RWPE2 (cell line): ENCODE results near the gene BORCS5.

Source experiments
- ATAC-seq: fragments of 200-7000 bp; cut with Tn5 transposase; 3 replicates; pipeline ENCODE4 v1.9.1; 2021; ENCODE audit warnings: low read depth
- DNase-seq: peaks from one replicate; pipeline ENCODE4 v3.0.0-alpha.2; 2020; ENCODE audit warnings: low spot score
- H3K27ac ChIP-seq: fragments of 450-650 bp; 2 replicates; pipeline ENCODE4 v1.5.1; 2017; ENCODE audit warnings: mild to moderate bottlenecking; ENCODE audit not compliant: poor library complexity, severe bottlenecking
- H3K27me3 ChIP-seq: fragments of 250-450 bp; sonication (Bioruptor Pico); 2 replicates; pipeline ENCODE4 v1.5.1; 2021; ENCODE audit warnings: mild to moderate bottlenecking, moderate library complexity; ENCODE audit not compliant: insufficient read depth, poor library complexity, severe bottlenecking
- H3K36me3 ChIP-seq: fragments of 250-450 bp; sonication (Bioruptor Pico); 2 replicates; pipeline ENCODE4 v1.5.1; 2020; ENCODE audit warnings: low read depth, mild to moderate bottlenecking, moderate library complexity
- H3K4me1 ChIP-seq: fragments of 250-450 bp; sonication (Bioruptor Pico); 2 replicates; pipeline ENCODE4 v1.5.1; 2021; ENCODE audit warnings: mild to moderate bottlenecking, moderate library complexity; ENCODE audit not compliant: insufficient read depth, poor library complexity, severe bottlenecking
- H3K4me3 ChIP-seq: fragments of 250-450 bp; sonication (Bioruptor Pico); 2 replicates; pipeline ENCODE4 v1.5.1; 2021; ENCODE audit warnings: mild to moderate bottlenecking, moderate library complexity; ENCODE audit not compliant: severe bottlenecking
- H3K9me3 ChIP-seq: fragments of 250-450 bp; sonication (Bioruptor Pico); 2 replicates; pipeline ENCODE4 v1.5.1; 2021; ENCODE audit warnings: mild to moderate bottlenecking, moderate library complexity; ENCODE audit not compliant: severe bottlenecking
- CTCF ChIP-seq: fragments of 450-650 bp; IDR thresholded peaks from one replicate; pipeline ENCODE4 v1.5.1; 2017; ENCODE audit warnings: mild to moderate bottlenecking, moderate library complexity; ENCODE audit not compliant: poor library complexity, severe bottlenecking

BORCS5 gene

GRCh38 chr12:12513416-12514006 is 156.6 kb downstream of the BORCS5 start:
- Histone ChIP-seq H3K36me3 (no peaks in the 10 kb centered on the region), H3K27ac (no peak overlapping the region), H3K9me3 (no peaks in the 10 kb centered on the region), H3K27me3 (no peaks in the 10 kb centered on the region), H3K4me1 (peaks cover 9% of the 10 kb centered on the region), H3K4me3 (no peak overlapping the region)
- DNase-seq (no peak), ATAC-seq (no peak)
- TF ChIP-seq CTCF: no peak

- DNase-seq (no peak), ATAC-seq (no peak)
- H3K36me3 ChIP-seq: no peaks in the 10 kb centered on the region
- H3K27me3 ChIP-seq: no peaks in the 10 kb centered on the region
- no peak overlapping the region for H3K4me3 ChIP-seq
- TF ChIP-seq CTCF: no peak
- H3K4me1 ChIP-seq: no peaks in the 10 kb centered on the region
- H3K9me3 ChIP-seq: no peaks in the 10 kb centered on the region
- H3K27ac ChIP-seq: no peak overlapping the region
Observed at GRCh38 chr12:12518464-12518845, 161.6 kb downstream of the BORCS5 start.

DNA sequence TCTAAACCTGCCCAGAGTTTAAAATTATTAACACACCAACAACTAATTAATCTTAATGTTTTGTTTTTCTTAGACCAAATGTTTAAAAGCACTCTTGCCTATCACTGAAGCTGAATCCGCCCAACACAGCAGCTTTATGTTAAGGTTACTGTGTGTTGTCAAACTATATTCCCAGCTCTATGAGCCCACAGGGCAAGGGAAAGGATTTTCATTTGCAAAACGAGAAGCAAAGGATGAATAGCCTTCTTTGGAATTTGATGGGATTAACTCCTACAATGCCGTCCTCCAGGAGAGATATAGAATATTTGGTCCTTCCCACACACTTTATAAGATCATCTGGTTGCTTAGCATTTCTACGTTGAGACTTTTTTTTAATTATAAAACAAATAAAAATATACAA is 162.0 kb downstream of the BORCS5 start:
- H3K27me3 ChIP-seq: no peaks in the 10 kb centered on the region
- no peak overlapping the region for H3K27ac ChIP-seq
- H3K9me3 ChIP-seq: no peaks in the 10 kb centered on the region
- no peak for TF ChIP-seq CTCF
- no peak overlapping the region for H3K4me3 ChIP-seq
- H3K36me3 ChIP-seq: no peaks in the 10 kb centered on the region
- no peaks in the 10 kb centered on the region for H3K4me1 ChIP-seq
- DNase-seq (no peak), ATAC-seq (no peak)
